Measurements from ENCODE around the gene TCEA3.

The TCEA3 gene

DNA sequence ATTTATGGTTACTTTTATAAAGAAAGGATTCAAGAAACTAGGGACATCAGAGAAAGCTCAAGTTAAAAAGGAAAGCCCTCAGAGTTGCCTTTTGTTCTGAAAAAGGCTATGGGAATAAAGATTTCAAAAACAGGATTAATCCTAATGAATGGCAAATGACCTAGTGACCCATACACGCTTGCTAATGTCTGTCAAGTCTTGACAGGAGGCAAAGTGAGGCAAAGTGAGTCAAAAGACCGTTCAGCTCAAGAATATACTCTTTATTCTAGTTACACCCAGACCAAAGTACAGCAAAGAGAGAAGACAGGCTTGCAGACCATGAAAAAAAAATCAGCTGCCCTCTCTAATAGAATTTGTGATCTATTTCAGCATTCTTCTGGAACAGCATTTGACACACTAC is 58.4 kb downstream of the TCEA3 start:
- no peak for DNase-seq

DNA sequence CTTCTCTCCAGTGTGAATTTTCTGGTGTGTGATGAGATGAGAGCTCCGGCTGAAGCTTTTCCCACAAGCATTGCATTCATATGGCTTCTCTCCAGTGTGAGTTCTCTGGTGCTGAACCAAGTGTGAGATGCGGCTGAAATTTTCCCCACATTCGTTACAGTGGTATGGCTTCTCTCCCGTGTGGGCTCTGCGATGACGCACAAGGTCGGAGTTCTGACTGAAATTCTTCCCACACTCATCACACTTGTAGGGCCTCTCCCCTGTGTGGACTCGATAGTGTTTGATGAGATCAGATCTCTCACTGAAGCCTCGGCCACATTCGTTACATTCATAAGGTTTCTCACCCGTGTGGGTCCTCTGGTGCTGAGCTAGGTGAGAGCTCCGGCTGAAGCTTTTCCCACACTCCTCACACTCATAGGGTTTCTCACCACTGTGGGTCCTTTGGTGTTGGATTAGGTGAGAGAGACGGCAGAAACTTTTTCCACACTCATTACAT is 62.3 kb downstream of the TCEA3 start:
- DNase-seq: no peak

DNA sequence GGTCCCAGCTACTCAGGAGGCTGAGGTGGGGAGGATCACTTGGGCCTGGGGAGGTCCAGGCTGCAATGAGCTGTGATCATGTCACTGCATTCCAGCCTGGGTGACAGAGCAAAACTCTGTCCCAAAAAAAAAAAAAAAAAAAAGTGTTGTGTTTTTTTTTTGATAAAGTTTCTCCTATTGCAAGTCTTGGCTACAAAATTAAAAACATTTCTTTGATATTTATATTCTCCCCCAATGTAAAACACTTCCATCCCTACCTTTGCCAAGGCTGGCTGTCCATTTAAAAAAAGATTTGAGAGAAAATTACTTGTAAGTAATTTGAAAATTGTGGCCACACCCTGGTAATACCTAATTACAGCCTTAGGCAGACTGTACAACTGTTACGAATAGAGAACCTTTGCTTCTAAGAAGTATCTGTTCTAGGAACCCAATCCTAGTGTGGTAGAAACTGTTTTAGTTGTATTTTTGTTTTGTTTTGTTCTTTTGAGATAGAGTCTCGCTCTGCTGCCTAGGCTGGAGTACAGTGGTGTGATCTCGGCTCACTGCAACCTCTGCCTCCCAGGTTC is 66.2 kb downstream of the TCEA3 start:
- no peak for DNase-seq

DNA sequence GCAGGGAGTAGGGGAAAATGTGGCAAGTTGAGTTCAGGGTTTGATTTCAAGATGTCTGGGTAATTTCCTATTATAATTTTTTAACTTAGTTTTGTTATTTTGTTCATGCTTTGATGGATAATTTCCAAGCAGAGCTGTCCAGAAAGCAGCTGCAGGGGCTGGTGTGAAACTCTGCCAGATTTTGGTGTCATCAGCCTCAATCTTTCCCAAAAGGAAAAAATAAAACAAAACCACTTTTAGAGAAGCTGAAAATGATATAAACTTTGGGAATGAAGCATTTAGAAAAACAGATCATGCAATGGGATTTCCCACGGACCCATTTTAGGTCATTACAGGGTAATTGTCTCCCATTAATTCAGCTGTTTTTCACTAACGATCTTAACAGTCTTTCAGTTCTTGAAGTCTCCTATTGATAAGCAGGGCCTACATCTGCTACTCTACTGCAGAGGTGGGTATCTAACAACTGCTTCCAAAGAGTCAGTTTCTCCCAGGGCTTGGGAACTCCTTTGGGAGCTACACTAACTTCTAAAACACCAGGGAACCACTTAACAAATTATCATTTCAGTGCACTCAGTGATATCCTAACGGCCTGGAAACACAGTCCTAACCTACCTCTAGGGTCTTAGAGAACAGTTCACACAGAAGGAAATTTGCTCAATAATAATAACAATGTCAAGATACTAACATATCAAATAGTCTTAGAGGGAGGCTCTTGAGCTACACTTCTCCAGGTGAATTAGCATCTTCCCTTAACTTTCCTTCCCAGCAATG is 67.2 kb downstream of the TCEA3 start:
- no peak for DNase-seq

DNA sequence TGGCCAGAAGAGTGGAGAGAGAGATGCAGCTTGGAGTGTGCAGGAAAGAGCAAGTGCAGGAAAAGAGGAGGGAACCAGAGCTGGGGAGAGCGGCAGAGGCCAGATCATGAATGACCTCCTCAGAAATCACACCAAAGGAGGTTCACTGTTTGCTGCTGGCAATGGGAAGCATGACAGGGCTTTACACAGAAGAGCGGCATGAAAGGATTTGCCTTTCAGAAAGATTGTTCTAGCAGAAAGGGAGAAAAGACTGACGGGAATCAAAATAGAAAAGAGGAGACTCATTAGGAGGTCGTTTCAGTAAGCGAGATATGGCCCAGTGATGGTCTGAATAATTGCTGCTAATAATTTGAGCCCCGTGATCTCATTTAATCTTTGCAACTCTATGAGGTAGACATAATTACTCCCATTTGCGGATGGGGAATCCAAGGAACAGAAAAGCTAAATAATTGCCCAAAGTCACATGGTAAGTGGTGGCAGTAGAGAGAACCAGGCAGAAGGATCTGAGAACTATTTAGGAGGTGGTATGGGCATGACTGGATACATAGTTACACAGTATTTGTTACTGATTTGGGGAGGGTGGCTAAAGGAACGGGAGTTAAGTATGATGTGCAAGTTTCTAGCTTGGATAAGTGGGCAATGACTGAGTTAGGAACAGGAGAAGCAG is 67.9 kb downstream of the TCEA3 start:
- DNase-seq: no peak

DNA sequence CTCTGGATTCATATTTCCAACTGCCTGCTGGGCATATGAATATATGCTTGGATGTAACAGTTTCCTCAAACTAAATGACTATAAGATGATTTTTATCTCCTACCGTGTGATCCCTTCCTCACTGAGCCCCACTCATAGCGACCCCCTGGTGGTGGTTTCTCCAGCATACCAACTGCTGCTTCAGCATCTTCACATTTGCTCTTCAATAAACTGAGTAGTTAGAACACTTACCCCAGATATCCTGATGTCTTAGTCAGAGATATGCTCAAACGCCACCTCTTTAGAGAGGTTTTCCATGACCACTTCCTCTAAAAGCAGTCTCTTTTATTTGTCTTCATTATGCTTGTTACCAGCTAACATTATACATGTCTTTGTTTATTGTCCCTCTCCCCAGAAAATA is 70.3 kb downstream of the TCEA3 start:
- DNase-seq: no peak

DNA sequence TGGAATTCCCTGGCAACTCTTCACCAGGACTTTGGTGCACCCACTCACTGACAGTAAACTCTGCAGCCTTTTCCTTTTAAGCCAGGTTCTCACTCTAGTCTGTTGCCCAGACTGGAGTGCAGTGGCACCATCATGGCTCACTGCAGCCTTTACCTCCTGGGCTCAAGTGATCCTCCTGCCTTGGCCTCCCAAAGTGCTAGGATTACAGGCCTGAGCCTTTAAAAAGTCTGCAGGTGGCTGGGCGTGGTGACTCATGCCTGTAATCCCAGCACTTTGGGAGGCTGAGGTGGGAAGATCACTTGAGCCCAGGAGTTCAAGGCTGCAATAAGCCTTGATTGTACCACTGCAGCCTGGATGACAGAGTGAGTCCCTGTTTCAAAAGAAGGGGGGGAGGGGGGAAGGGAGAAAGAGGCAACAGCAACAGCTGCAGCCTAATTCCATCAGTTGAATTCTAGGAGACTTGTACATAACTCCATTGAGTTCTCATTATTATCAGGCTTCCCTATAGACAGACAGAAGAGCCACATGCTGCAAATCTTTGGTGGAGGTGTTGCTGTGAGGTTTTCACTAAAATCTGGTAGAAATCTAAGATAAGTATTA is 72.4 kb downstream of the TCEA3 start:
- no peak for DNase-seq

DNA sequence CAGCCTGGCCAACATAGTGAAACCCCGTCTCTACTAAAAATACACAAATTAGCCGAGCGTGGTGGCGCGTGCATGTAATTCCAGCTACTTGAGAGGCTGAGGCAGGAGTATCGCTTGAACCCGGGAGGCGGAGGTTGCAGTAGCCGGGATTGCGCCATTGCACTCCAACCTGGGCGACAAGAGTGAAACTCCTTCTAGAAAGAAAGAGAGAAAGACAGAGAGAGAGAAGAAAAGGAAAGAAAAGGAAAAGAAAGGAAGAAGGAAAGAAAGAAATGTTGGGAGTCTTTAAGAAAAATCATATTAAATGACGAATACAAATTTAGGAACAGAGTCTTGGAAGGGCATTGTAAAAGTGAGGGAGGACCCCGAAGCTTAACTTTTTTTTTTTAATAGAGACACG is 78.6 kb downstream of the TCEA3 start:
- DNase-seq: no peak

DNA sequence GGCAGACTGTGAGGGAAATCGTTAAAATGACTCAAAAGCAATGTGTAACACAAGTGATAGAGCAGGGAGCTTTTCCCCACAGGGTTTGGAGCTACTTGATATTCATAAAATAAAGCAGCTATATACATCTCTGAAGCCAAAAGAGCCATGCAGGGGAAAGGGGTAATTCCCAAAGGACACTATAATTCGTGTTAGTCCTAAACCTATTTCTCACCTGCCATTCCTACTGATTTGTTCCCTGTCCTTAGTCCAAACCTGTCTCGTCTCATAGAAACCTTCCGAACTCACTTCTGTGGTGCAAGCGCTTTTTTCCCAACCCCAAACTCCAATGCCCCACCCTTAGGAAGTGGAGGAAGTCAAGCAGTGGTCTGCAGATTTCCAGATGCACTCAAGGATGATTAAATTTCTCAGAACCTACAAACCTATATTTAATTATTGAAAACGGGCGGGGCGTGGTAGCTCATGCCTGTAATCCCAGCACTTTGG is 79.5 kb downstream of the TCEA3 start:
- no peak for DNase-seq

DNA sequence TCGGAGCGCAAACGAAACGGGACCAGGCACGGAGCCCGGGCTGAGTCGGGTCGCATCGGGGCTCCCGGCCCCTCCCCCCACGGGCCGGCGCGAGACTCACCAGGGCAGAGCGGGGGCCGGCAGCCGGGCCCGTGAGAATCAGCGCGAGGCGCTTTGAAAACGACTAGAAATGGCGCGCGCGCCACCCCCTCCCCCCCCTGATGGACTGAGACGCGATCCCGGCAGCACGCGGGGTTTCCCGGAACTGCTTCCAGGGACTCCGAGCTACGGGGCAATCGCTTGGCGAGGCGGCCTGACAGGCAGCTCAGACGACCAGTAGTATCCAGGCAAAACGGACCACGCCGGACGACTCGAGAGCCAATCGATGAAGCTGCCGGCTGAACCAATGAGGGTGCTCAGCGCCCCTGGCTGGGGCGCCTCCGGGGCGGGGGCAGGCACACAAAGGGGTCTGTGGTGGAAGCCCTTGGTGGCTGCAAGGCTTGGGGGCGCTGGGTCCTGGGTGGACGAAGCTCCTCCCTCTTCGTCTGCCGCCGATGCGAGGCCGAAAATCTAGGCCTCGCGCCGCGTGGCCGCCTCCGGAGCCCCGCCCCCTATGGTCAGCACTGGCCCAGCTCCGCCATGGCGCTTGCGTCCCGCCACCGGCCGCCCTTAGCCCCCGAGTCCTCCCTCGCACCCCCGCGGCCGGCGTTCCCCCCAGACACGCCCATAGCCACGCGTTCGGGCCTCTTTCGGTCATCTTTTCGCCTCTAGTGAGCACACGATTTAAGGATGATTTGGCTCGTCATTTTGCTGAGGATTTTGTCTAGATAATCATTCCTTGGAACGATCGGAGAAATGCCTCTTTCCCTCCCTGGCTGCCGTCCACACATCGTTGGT is 80.2 kb downstream of the TCEA3 start, which contains the start of gene HNRNPR:
Gene HNRNPR, minus strand, starts transcription at position 174 of the 876 bp plus-strand sequence. CDS start 3,276 bp downstream, outside the sequence.
- peak; percentile 99 for DNase-seq

DNA sequence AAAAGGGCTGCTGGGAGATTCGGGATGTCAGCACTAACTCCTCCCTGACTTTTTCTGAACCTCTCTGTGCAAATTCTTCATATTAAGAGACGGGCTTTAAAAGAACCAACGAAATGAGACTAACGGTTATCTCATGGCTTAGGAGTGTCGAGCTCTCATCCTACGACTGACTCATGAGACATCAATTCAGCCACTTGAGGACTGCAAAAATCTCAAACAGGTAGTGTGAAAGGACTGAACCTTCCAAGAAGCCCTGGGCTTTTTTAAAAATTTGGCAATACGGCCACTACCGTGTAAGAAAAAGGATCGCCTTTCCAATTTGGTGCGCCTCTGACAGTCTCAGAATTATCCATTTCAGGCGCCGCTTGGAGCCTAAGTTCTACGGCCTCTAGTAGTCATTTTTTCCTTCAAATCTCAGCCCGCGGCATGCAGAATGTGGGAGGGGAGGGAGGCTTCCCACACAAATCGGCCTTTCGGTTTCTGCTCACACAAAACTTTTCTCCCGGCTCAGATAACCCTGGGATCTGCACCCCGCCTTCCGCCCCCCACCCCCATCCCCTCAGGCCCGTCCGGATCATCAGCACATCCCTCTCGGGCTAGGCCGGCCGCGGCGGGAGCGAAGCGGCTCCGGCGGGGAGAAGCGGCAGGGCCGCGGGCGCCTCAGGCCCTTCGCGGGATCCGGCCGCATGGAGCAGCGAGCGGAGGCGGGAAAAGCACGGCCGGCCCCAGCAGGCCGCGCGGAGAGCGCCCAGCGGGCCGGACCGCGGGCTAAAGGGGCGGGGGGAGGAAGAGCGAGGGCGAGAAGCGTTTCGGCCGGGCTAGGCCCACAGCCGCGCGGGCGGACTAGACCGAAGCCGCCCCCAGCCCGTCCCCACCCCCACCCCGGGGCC is 81.1 kb downstream of the TCEA3 start:
- peak in 1 of 2 donors; percentile 33 for DNase-seq

DNA sequence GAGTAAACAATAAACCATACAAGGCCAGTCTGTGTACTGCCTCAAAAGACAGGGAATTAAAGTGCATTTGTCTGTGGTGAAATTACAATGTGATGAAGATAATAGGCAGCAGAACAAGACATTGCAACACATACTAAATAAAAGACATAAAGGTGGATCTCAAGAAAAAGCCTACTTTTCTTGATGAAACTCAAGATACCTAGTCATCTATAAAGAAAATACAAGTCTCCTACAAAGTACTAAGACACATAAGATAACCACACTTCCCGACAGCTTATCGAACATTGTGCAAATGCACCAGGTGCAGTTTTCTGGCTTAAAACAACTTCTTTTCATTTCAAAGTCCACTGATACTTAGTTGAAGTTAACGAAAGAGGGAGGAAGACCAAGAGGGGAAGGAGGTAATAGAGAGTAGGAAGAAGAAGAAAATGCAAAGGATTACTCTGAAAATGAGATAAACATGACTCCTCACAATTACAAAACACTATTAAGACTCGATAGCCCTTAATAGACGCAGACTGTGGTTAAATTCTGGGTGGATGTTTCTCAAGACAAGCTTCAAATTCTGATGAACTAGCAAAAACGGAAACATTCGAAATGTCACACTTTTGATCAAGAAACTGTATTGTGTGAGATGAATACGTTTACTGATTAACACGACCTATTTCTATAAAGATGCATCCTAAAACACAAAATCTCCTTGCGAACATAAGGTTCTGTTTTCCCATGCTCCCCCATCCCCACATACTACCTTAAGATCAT is 82.4 kb downstream of the TCEA3 start:
- DNase-seq: peak in 1 of 2 donors; percentile 24

DNA sequence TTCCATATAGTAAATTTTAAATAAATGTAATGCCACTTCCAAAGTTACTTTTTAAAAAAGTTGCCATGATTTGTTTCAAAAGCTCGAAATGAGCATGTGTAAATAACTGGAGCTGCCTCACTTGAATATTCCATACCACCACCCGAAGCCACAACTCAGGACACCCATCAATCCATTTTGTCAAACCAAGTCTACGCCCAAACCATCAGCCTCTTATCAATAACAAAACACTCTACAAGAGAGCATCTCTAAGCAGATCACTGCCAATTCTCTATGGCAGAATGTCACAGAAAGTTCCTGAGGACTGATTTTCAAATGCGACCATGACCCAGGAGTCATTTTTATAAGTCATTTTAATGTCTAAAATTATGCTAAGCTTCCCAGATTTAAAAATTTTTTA is 84.9 kb downstream of the TCEA3 start:
- no peak for DNase-seq

DNA sequence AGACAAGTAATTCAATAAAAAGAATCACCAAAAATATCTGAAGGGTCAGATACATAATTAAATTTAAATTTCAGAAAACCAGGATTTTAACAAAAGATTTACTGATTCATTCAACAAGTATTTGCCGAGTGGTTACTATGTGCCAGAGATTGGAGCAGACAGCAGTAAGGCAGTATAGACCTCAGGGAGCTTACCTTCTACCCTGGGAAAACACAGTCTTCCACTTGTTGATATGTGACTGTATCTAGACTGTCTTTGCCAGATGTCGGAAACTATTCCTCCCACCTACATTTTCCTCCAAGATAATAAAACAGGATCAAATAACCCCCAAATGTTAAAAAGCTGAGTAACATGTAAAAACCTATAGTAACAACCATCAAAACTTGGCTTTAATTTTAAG is 86.7 kb downstream of the TCEA3 start:
- no peak for DNase-seq

DNA sequence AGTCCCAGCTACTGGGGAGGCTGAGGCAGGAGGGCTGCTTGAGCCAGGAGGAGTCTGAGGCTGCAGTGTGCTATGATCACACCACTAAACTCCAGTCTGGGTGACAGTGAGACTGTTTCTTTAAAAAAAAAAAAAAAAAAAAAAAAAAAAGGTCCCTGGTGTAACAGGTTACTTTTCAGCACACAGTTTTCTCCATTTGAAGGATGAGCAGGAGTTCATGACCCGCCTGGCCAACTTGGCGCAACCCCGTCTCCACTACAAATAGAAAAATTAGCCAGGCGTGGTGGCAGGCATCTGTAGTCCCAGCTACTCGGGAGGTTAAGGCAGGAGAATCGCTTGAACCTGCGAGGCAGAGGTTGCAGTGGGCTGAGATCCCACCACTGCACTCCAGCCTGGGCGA is 92.8 kb downstream of the TCEA3 start:
- DNase-seq: no peak

All from CD4-positive, alpha-beta T cell treated with Interferon alpha-2 for 1 hour (primary cell).